H1 (cell line): ENCODE measurements around the gene NPHP4. TPM values are rescaled to one million over a fixed set of nuclear protein-coding genes. Genes with fewer than 3 reads are reported as not detected.

ENCODE experiments used
- CHD1 ChIP-seq: IDR thresholded peaks from 2 replicates; pipeline ENCODE4 v1.6.1; 2012; ENCODE audit warnings: low read depth, low read length, improper control_type of control experiment
- FOSL1 ChIP-seq: IDR thresholded peaks from 2 replicates; pipeline ENCODE4 v1.6.1; 2011; ENCODE audit warnings: mild to moderate bottlenecking, low read depth, low read length, moderate library complexity; ENCODE audit not compliant: insufficient read depth
- HDAC6 ChIP-seq: IDR thresholded peaks from one replicate; pipeline ENCODE4 v1.7.1; 2012; ENCODE audit warnings: low read depth, mild to moderate bottlenecking, inconsistent platforms, low read length, moderate library complexity
- KDM1A ChIP-seq: fragments of 200-600, 300-600 bp; sonication (generic); IDR thresholded peaks from 2 replicates; pipeline ENCODE4 v1.7.1; 2016; ENCODE audit warnings: mild to moderate bottlenecking, low read length, borderline replicate concordance
- POLR2AphosphoS5 ChIP-seq: IDR thresholded peaks from 2 replicates; pipeline ENCODE4 v1.6.1; 2011; ENCODE audit warnings: low read depth, low read length
- POU5F1 ChIP-seq: IDR thresholded peaks from 2 replicates; pipeline ENCODE4 v1.6.1; 2011; ENCODE audit warnings: low read depth, mild to moderate bottlenecking, low read length, moderate library complexity
- SP1 ChIP-seq: IDR thresholded peaks from 2 replicates; pipeline ENCODE4 v1.6.1; 2011; ENCODE audit warnings: low read depth, low read length
- TAF7 ChIP-seq: optimal IDR thresholded peaks from 2 replicates; pipeline ENCODE3; 2011; ENCODE audit warnings: low read depth, mild to moderate bottlenecking, inconsistent platforms, low read length, moderate library complexity, borderline replicate concordance
- YY1 ChIP-seq: IDR thresholded peaks from 2 replicates; pipeline ENCODE4 v1.6.1; 2011; ENCODE audit warnings: low read depth, mild to moderate bottlenecking, low read length
- polyA plus RNA-seq, 7 experiments: library from polyadenylated mRNA; depleted of rRNA in 3 of 7; stranded (reverse) in 5 of 7; unstranded in 2 of 7; fragments of >200 nt in 5 of 7; fragments of 200-250 nt in 2 of 7; gene quantifications; 1 replicate in 5 of 7; 2 replicates in 1 of 7; 4 replicates in 1 of 7; pipeline versions ENCODE4 v1.2.1 to v1.2.3, GENCODE V29; 2011 to 2013; ENCODE audit warnings: missing spikeins in 2 of 7, mixed read lengths in 2 of 7
- total RNA-seq: library from RNA; stranded (reverse); fragmentation: NEBNext Ultra II Directional; extraction: Animal tissue kit (Norgen Biotek cat#: 25700); gene quantifications from 2 replicates; pipeline ENCODE4 v1.2.1, GENCODE V29; 2021
- TF ChIP-seq, protein P1 (sequence below): fragments of 300-600 bp; sonication (generic); IDR thresholded peaks from 2 replicates; pipeline ENCODE4 v1.7.1; 2012; ENCODE audit warnings: low read length, moderate library complexity, mild to moderate bottlenecking, inconsistent platforms; ENCODE audit not compliant: insufficient replicate concordance

Gene NPHP4
- total and polyA plus RNA-seq, 2 of the 8 experiments (the other 6 are each of a cell fraction or from before 2014, with no cell fraction given), result 5.8 to 14.0 TPM

DNA sequence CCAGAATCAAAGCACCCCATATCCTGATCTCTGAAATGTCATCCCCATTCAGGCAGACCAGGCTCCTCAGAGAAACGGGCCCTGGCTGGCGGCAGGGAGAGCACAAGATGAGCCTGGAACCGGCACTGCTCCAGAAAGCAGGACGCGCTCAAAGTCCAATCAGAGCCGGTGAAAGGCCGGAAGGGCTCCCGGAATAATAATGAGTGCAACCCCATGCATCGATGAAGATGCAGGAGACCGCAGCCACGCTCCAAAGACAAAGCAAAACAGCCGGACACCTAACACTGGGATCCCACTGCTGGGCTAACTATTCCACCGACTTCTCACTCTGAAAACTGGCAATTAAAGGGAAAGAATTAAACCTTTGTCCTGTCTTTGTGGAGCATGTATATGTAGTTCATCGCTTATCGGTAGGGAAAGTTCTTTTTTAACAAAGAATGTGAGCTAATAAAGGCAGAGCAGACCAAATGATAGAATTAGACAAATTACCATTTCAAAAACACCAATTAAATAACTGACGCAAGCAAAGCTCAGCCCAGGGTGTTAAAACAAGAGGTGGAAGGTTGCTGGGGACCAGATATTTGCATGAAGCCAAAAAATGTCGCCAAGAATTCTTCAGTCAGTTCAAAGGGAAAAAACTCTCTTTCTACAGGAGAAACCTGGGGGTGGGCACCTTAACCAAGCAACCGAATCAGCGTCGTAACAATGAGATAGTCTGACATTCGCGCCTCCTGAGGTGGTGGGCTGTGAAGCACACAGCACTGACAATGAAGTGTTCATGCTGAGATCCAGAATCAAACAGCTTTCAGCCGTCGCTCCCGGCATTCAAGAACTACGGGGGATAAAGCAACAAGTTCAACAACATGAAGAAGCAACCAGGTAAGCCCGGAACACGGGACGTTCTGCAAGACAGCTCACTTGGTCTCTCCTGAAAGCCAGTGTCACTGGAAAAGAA is 95.2 kb downstream of the NPHP4 start (continued):
- TF ChIP-seq, protein P1, sequence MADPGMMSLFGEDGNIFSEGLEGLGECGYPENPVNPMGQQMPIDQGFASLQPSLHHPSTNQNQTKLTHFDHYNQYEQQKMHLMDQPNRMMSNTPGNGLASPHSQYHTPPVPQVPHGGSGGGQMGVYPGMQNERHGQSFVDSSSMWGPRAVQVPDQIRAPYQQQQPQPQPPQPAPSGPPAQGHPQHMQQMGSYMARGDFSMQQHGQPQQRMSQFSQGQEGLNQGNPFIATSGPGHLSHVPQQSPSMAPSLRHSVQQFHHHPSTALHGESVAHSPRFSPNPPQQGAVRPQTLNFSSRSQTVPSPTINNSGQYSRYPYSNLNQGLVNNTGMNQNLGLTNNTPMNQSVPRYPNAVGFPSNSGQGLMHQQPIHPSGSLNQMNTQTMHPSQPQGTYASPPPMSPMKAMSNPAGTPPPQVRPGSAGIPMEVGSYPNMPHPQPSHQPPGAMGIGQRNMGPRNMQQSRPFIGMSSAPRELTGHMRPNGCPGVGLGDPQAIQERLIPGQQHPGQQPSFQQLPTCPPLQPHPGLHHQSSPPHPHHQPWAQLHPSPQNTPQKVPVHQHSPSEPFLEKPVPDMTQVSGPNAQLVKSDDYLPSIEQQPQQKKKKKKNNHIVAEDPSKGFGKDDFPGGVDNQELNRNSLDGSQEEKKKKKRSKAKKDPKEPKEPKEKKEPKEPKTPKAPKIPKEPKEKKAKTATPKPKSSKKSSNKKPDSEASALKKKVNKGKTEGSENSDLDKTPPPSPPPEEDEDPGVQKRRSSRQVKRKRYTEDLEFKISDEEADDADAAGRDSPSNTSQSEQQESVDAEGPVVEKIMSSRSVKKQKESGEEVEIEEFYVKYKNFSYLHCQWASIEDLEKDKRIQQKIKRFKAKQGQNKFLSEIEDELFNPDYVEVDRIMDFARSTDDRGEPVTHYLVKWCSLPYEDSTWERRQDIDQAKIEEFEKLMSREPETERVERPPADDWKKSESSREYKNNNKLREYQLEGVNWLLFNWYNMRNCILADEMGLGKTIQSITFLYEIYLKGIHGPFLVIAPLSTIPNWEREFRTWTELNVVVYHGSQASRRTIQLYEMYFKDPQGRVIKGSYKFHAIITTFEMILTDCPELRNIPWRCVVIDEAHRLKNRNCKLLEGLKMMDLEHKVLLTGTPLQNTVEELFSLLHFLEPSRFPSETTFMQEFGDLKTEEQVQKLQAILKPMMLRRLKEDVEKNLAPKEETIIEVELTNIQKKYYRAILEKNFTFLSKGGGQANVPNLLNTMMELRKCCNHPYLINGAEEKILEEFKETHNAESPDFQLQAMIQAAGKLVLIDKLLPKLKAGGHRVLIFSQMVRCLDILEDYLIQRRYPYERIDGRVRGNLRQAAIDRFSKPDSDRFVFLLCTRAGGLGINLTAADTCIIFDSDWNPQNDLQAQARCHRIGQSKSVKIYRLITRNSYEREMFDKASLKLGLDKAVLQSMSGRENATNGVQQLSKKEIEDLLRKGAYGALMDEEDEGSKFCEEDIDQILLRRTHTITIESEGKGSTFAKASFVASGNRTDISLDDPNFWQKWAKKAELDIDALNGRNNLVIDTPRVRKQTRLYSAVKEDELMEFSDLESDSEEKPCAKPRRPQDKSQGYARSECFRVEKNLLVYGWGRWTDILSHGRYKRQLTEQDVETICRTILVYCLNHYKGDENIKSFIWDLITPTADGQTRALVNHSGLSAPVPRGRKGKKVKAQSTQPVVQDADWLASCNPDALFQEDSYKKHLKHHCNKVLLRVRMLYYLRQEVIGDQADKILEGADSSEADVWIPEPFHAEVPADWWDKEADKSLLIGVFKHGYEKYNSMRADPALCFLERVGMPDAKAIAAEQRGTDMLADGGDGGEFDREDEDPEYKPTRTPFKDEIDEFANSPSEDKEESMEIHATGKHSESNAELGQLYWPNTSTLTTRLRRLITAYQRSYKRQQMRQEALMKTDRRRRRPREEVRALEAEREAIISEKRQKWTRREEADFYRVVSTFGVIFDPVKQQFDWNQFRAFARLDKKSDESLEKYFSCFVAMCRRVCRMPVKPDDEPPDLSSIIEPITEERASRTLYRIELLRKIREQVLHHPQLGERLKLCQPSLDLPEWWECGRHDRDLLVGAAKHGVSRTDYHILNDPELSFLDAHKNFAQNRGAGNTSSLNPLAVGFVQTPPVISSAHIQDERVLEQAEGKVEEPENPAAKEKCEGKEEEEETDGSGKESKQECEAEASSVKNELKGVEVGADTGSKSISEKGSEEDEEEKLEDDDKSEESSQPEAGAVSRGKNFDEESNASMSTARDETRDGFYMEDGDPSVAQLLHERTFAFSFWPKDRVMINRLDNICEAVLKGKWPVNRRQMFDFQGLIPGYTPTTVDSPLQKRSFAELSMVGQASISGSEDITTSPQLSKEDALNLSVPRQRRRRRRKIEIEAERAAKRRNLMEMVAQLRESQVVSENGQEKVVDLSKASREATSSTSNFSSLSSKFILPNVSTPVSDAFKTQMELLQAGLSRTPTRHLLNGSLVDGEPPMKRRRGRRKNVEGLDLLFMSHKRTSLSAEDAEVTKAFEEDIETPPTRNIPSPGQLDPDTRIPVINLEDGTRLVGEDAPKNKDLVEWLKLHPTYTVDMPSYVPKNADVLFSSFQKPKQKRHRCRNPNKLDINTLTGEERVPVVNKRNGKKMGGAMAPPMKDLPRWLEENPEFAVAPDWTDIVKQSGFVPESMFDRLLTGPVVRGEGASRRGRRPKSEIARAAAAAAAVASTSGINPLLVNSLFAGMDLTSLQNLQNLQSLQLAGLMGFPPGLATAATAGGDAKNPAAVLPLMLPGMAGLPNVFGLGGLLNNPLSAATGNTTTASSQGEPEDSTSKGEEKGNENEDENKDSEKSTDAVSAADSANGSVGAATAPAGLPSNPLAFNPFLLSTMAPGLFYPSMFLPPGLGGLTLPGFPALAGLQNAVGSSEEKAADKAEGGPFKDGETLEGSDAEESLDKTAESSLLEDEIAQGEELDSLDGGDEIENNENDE, result no peak
- TF ChIP-seq FOSL1, result no peak
- TF ChIP-seq SP1, result no peak; the same call in 1 of the 2 replicates
- no peak for TF ChIP-seq TAF7
- TF ChIP-seq CHD1, result no peak
- no peak for TF ChIP-seq HDAC6
- TF ChIP-seq POLR2AphosphoS5, result no peak
- no peak for TF ChIP-seq KDM1A
- peak; percentile 41; the same call in 1 of the 2 replicates for TF ChIP-seq YY1
- TF ChIP-seq POU5F1, result no peak
